HG03342 (cell line): ENCODE measurements around the gene LIN7C.
"Not testable (repeated sequence)": the region's sequence is repeated elsewhere in the genome, so short reads cannot be mapped to it uniquely, and the experiment has no call there.

Source experiments
- ATAC-seq: cut with Tn5 transposase; IDR thresholded peaks from one replicate; pipeline ENCODE4 v1.9.1; 2021; ENCODE audit warnings: mild to moderate bottlenecking, moderate library complexity; ENCODE audit not compliant: unreplicated experiment

The LIN7C gene

GRCh38 chr11:27452147-27452546 lies 54.4 kb downstream of the LIN7C start:
- ATAC-seq = no peak

GRCh38 chr11:27451244-27451965 lies 55.2 kb downstream of the LIN7C start:
- no peak for ATAC-seq

GRCh38 chr11:27448184-27448540 lies 58.4 kb downstream of the LIN7C start:
- not testable (repeated sequence) for ATAC-seq

GRCh38 chr11:27447288-27448183 lies 59.0 kb downstream of the LIN7C start:
- ATAC-seq = no peak

- no peak for ATAC-seq
Measured at GRCh38 chr11:27445625-27446024, 60.9 kb downstream of the LIN7C start.

GRCh38 chr11:27444801-27445215 lies 61.8 kb downstream of the LIN7C start:
- ATAC-seq = no peak
